Fibroblast of pulmonary artery (primary cell): ENCODE measurements around the gene LAIR1.
"Not testable (repeated sequence)": the region's sequence is repeated elsewhere in the genome, so short reads cannot be mapped to it uniquely, and the experiment has no call there.

Source experiments
- DNase-seq: peaks from one replicate; pipeline ENCODE4 v3.0.0-alpha.2; 2010; ENCODE audit warnings: low read depth
- H3K4me3 ChIP-seq: replicated peaks from 2 replicates; pipeline ENCODE4 v1.5.1; 2011; ENCODE audit warnings: low read depth, mild to moderate bottlenecking, control low read depth, low read length, moderate library complexity
- TF ChIP-seq, protein P1 (sequence below): IDR thresholded peaks from 2 replicates; pipeline ENCODE4 v1.5.1; 2011; ENCODE audit warnings: mild to moderate bottlenecking, control low read depth, low read length, inconsistent platforms; ENCODE audit errors: missing control alignments

The LAIR1 gene

DNA sequence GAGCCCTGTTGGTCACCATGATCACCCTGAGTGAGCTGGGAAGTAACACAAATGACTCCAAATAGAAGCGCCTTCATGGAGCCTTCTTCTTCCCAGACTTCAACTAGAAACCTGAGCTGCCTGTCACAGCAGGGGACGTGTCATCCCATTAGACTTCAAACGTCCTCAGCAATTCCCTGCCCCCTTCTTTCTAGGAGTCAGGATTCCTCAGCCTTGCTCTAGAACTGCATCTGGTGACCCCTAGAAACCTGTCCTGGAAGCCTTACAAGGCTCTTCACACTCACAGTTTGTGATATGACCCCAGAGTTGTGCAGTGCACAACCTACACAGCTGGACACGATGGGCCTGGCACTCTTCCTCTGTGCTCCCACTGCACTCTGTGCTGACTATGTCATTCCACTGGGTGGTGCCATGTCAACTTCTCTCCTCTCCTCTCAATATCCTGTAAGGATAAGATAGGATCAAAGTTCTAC is 26.9 kb upstream of the LAIR1 start:
- TF ChIP-seq, protein P1, sequence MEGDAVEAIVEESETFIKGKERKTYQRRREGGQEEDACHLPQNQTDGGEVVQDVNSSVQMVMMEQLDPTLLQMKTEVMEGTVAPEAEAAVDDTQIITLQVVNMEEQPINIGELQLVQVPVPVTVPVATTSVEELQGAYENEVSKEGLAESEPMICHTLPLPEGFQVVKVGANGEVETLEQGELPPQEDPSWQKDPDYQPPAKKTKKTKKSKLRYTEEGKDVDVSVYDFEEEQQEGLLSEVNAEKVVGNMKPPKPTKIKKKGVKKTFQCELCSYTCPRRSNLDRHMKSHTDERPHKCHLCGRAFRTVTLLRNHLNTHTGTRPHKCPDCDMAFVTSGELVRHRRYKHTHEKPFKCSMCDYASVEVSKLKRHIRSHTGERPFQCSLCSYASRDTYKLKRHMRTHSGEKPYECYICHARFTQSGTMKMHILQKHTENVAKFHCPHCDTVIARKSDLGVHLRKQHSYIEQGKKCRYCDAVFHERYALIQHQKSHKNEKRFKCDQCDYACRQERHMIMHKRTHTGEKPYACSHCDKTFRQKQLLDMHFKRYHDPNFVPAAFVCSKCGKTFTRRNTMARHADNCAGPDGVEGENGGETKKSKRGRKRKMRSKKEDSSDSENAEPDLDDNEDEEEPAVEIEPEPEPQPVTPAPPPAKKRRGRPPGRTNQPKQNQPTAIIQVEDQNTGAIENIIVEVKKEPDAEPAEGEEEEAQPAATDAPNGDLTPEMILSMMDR = no peak
- no peak overlapping the region for H3K4me3 ChIP-seq
- no peak for DNase-seq

DNA sequence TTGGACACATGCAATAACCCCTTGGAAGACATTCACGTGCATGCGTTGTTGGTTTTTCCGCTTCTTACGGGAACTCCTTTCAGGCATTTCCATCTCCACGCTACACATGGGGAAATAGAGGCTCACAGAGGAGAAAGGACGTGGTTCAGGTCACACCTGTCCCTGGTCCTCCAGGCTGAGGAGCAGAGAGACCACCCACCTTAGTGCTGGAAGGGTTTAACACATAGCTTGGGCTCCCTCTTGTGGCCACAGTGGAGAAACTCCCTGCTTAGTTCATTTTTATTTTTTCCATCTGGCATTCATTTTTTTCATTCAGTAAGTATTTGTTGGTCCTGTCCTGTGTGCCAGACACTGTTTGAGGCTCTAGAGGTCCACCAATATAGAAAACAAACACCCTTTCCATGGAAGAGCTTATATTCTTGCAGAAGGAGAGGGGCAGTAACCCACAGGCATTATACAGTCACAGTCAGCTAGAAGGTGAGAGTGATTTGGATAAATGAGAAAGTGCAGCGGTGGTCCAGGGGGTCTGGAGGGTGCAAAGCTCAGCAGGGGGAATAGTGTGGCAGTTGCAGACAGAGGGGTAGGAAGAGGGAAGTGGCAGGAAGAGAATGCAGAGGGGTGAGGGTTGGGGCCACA is 26.3 kb upstream of the LAIR1 start:
- H3K4me3 ChIP-seq = no peak overlapping the region
- peak; percentile 76 for DNase-seq
- TF ChIP-seq, protein P1 = peak; percentile 75

DNA sequence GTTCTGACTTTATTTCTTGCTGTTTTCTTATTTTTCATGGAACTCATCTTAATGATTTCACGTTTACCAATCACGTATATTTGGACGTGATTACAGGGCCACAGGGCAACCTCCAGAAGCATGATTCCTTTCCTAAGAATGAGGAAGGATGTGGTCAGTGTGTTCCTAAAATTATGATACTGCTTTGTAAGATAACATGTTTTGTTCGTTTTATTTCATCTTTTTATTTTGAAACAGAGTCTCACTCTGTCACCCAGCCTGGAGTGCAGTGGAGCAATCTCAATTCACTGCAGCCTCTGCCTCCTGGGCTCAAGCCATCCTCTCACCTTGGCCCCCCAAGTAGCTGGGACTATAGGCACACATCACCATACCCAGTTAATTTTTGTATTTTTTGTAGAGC is 24.8 kb upstream of the LAIR1 start:
- H3K4me3 ChIP-seq = no peak overlapping the region
- TF ChIP-seq, protein P1 = no peak

DNA sequence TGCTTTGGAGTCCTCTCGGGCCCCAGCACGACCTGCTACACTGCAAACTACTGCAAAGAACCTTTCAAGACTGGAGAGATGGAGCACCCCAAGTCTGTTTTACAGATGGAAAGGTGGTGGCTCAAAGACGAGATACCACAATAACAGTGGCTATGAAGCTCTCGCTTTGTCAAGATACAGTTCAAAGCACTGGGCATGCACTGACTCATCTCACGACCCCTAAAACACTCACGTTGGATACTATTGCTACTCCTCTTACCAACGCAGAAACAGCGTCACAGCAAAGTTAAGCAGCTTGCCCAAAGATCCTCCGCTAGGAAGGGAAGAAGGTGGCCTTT is 24.0 kb upstream of the LAIR1 start:
- peak overlapping the region; percentile 36 for H3K4me3 ChIP-seq
- no peak for DNase-seq
- TF ChIP-seq, protein P1 = no peak

More for the DNA sequence above, 24.8 kb upstream of the LAIR1 start:
- no peak for DNase-seq

DNA sequence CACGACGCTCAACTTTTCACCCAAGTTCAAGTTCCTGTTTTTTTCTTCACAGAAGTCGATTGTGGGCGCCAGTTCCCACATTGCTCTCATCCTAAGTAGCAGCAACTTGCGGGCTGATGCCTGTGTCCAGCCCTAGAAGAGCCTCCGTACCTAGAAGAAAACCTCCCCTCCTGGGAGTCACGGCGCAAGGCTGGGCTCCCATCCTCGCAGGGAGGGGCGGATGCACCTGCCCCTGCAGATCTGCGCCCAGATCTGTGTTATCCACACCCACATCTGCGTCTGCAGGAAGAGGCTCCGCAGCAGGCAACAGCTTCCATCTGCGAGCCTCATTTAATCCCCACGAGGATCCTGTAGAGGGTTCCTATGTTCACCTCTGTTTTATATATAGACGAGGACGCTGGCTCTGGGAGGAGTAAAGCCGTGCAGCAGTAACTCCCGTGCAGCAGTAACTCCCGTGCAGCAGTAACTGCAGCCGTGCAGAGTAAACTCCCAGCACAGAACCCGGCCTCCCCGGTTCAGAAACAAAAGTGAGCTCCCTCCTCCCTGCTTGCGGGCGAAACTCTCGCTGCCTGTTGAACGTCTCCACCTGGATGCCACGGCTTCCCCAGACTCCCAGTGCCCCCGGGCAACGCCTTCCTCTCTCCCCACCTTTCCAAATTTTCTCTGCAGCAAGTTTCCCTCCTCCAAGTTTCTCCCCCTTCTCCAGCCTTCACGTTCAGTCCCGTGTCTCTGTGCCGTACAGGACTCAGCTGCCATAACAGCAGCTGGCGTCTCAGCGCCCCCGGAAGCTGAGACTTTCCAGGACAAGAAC is 23.5 kb upstream of the LAIR1 start:
- TF ChIP-seq, protein P1 = no peak
- H3K4me3 ChIP-seq = peak overlapping the region; percentile 36
- no peak for DNase-seq

DNA sequence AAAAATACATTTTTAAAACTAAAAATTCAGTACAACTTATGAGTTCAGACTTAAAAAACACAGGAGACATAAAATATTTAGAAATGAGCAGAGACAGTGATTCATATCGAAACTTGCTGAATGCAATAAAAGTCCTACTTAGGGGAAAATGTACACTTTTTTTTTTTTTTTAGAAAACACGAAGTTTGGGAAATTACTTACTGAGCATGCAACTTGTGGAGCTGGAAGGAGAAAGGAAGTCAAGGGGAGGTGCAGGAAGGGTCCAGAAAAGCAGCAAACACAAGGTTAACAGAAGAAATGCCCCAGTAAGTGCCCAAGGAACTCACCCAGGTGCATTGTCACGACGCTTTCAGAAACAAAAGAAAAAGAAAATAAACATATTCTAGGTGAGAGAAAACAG is 18.6 kb upstream of the LAIR1 start:
- DNase-seq = no peak
- TF ChIP-seq, protein P1 = no peak
- no peak overlapping the region for H3K4me3 ChIP-seq

DNA sequence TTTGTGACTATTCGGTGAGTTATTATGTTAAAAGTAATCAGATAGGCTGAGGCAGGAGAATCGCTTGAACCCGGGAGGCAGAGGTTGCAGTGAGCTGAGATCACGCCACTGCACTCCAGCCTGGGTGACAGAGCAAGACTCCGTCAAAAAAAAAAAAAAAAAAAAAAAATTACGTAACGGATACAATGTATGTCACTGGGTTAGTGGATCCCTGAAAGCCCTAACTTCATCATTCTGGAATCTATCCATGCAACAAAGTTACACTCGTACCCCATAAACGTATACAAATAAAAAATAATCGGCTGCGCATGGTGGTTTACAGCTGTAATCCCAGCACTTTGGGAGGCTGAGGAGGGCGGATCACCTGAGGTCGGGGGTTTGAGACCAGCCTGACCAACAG is 17.3 kb upstream of the LAIR1 start:
- not testable (repeated sequence) for DNase-seq, H3K4me3 ChIP-seq
